ENCODE results near the gene NXPH2.

NXPH2 gene

GRCh38 chr2:138716183-138716582 is 64.0 kb downstream of the NXPH2 start:
- H3K4me1 ChIP-seq (ENCODE audit: control insufficient read depth, insufficient read depth, low read length, poor library complexity, severe bottlenecking), result no peaks in the 10 kb centered on the region
- no peak overlapping the region for H3K4me3 ChIP-seq (ENCODE audit: insufficient read depth, low read depth, low read length, poor library complexity, severe bottlenecking)
- H3K9me3 ChIP-seq (ENCODE audit: control insufficient read depth, low read length), result no peaks in the 10 kb centered on the region
- H3K27ac ChIP-seq (ENCODE audit: insufficient read depth, low read length, poor library complexity, severe bottlenecking), result no peak overlapping the region
- no peak for DNase-seq
- H3K27me3 ChIP-seq (replicated peaks; ENCODE audit: control insufficient read depth, insufficient read depth, low read length, poor library complexity, severe bottlenecking), result no peaks in the 10 kb centered on the region
- H3K36me3 ChIP-seq (ENCODE audit: control insufficient read depth, insufficient read depth, low read length), result no peaks in the 10 kb centered on the region

GRCh38 chr2:138713504-138713903 is 66.7 kb downstream of the NXPH2 start:
- no peaks in the 10 kb centered on the region for H3K36me3 ChIP-seq (ENCODE audit: control insufficient read depth, insufficient read depth, low read length)
- no peaks in the 10 kb centered on the region for H3K4me1 ChIP-seq (ENCODE audit: control insufficient read depth, insufficient read depth, low read length, poor library complexity, severe bottlenecking)
- H3K4me3 ChIP-seq (ENCODE audit: insufficient read depth, low read depth, low read length, poor library complexity, severe bottlenecking), result no peak overlapping the region
- no peak for DNase-seq
- no peak overlapping the region for H3K27ac ChIP-seq (ENCODE audit: insufficient read depth, low read length, poor library complexity, severe bottlenecking)
- no peaks in the 10 kb centered on the region for H3K27me3 ChIP-seq (replicated peaks; ENCODE audit: control insufficient read depth, insufficient read depth, low read length, poor library complexity, severe bottlenecking)
- H3K9me3 ChIP-seq (ENCODE audit: control insufficient read depth, low read length), result no peaks in the 10 kb centered on the region

- Histone ChIP-seq H3K27ac (ENCODE audit: insufficient read depth, low read length, poor library complexity, severe bottlenecking) (no peak overlapping the region), H3K4me3 (ENCODE audit: insufficient read depth, low read depth, low read length, poor library complexity, severe bottlenecking) (no peak overlapping the region), H3K4me1 (ENCODE audit: control insufficient read depth, insufficient read depth, low read length, poor library complexity, severe bottlenecking) (no peaks in the 10 kb centered on the region), H3K36me3 (ENCODE audit: control insufficient read depth, insufficient read depth, low read length) (no peaks in the 10 kb centered on the region), H3K27me3 (replicated peaks; ENCODE audit: control insufficient read depth, insufficient read depth, low read length, poor library complexity, severe bottlenecking) (no peaks in the 10 kb centered on the region), H3K9me3 (ENCODE audit: control insufficient read depth, low read length) (no peaks in the 10 kb centered on the region)
- no peak for DNase-seq
These were observed 67.1 kb downstream of the NXPH2 start for GRCh38 chr2:138713069-138713496.

GRCh38 chr2:138712212-138712979 is 67.8 kb downstream of the NXPH2 start:
- Histone ChIP-seq H3K4me1 (ENCODE audit: control insufficient read depth, insufficient read depth, low read length, poor library complexity, severe bottlenecking) (no peaks in the 10 kb centered on the region), H3K4me3 (ENCODE audit: insufficient read depth, low read depth, low read length, poor library complexity, severe bottlenecking) (no peak overlapping the region), H3K36me3 (ENCODE audit: control insufficient read depth, insufficient read depth, low read length) (no peaks in the 10 kb centered on the region), H3K27me3 (replicated peaks; ENCODE audit: control insufficient read depth, insufficient read depth, low read length, poor library complexity, severe bottlenecking) (no peaks in the 10 kb centered on the region), H3K27ac (ENCODE audit: insufficient read depth, low read length, poor library complexity, severe bottlenecking) (no peak overlapping the region), H3K9me3 (ENCODE audit: control insufficient read depth, low read length) (no peaks in the 10 kb centered on the region)
- no peak for DNase-seq

GRCh38 chr2:138711812-138712211 is 68.4 kb downstream of the NXPH2 start:
- no peaks in the 10 kb centered on the region for H3K9me3 ChIP-seq (ENCODE audit: control insufficient read depth, low read length)

GRCh38 chr2:138708682-138709241 is 71.4 kb downstream of the NXPH2 start:
- Histone ChIP-seq H3K27ac (ENCODE audit: insufficient read depth, low read length, poor library complexity, severe bottlenecking) (no peak overlapping the region), H3K9me3 (ENCODE audit: control insufficient read depth, low read length) (no peaks in the 10 kb centered on the region), H3K36me3 (ENCODE audit: control insufficient read depth, insufficient read depth, low read length) (no peaks in the 10 kb centered on the region), H3K27me3 (replicated peaks; ENCODE audit: control insufficient read depth, insufficient read depth, low read length, poor library complexity, severe bottlenecking) (no peaks in the 10 kb centered on the region), H3K4me1 (ENCODE audit: control insufficient read depth, insufficient read depth, low read length, poor library complexity, severe bottlenecking) (no peaks in the 10 kb centered on the region), H3K4me3 (ENCODE audit: insufficient read depth, low read depth, low read length, poor library complexity, severe bottlenecking) (no peak overlapping the region)
- DNase-seq, result no peak

More at GRCh38 chr2:138711812-138712211, 68.4 kb downstream of the NXPH2 start:
- Histone ChIP-seq H3K27me3 (replicated peaks; ENCODE audit: control insufficient read depth, insufficient read depth, low read length, poor library complexity, severe bottlenecking) (no peaks in the 10 kb centered on the region), H3K36me3 (ENCODE audit: control insufficient read depth, insufficient read depth, low read length) (no peaks in the 10 kb centered on the region), H3K4me3 (ENCODE audit: insufficient read depth, low read depth, low read length, poor library complexity, severe bottlenecking) (no peak overlapping the region), H3K27ac (ENCODE audit: insufficient read depth, low read length, poor library complexity, severe bottlenecking) (no peak overlapping the region), H3K4me1 (ENCODE audit: control insufficient read depth, insufficient read depth, low read length, poor library complexity, severe bottlenecking) (no peaks in the 10 kb centered on the region)
- no peak for DNase-seq

GRCh38 chr2:138707392-138708074 is 72.7 kb downstream of the NXPH2 start:
- Histone ChIP-seq H3K27ac (ENCODE audit: insufficient read depth, low read length, poor library complexity, severe bottlenecking) (no peak overlapping the region), H3K27me3 (replicated peaks; ENCODE audit: control insufficient read depth, insufficient read depth, low read length, poor library complexity, severe bottlenecking) (no peaks in the 10 kb centered on the region), H3K4me1 (ENCODE audit: control insufficient read depth, insufficient read depth, low read length, poor library complexity, severe bottlenecking) (no peaks in the 10 kb centered on the region), H3K4me3 (ENCODE audit: insufficient read depth, low read depth, low read length, poor library complexity, severe bottlenecking) (no peak overlapping the region), H3K36me3 (ENCODE audit: control insufficient read depth, insufficient read depth, low read length) (no peaks in the 10 kb centered on the region), H3K9me3 (ENCODE audit: control insufficient read depth, low read length) (no peaks in the 10 kb centered on the region)
- no peak for DNase-seq

- no peak overlapping the region for H3K27ac ChIP-seq (ENCODE audit: insufficient read depth, low read length, poor library complexity, severe bottlenecking)
- no peak for DNase-seq
- H3K36me3 ChIP-seq (ENCODE audit: control insufficient read depth, insufficient read depth, low read length), result no peaks in the 10 kb centered on the region
- no peaks in the 10 kb centered on the region for H3K9me3 ChIP-seq (ENCODE audit: control insufficient read depth, low read length)
- H3K27me3 ChIP-seq (replicated peaks; ENCODE audit: control insufficient read depth, insufficient read depth, low read length, poor library complexity, severe bottlenecking), result no peaks in the 10 kb centered on the region
- no peak overlapping the region for H3K4me3 ChIP-seq (ENCODE audit: insufficient read depth, low read depth, low read length, poor library complexity, severe bottlenecking)
- H3K4me1 ChIP-seq (ENCODE audit: control insufficient read depth, insufficient read depth, low read length, poor library complexity, severe bottlenecking), result no peaks in the 10 kb centered on the region
These were observed 76.9 kb downstream of the NXPH2 start for GRCh38 chr2:138703242-138703641.

GRCh38 chr2:138700716-138701115 is 79.5 kb downstream of the NXPH2 start:
- no peaks in the 10 kb centered on the region for H3K36me3 ChIP-seq (ENCODE audit: control insufficient read depth, insufficient read depth, low read length)
- no peak overlapping the region for H3K4me3 ChIP-seq (ENCODE audit: insufficient read depth, low read depth, low read length, poor library complexity, severe bottlenecking)
- DNase-seq, result no peak
- H3K27ac ChIP-seq (ENCODE audit: insufficient read depth, low read length, poor library complexity, severe bottlenecking), result no peak overlapping the region
- H3K9me3 ChIP-seq (ENCODE audit: control insufficient read depth, low read length), result no peaks in the 10 kb centered on the region
- no peaks in the 10 kb centered on the region for H3K27me3 ChIP-seq (replicated peaks; ENCODE audit: control insufficient read depth, insufficient read depth, low read length, poor library complexity, severe bottlenecking)
- H3K4me1 ChIP-seq (ENCODE audit: control insufficient read depth, insufficient read depth, low read length, poor library complexity, severe bottlenecking), result no peaks in the 10 kb centered on the region

GRCh38 chr2:138699421-138699820 is 80.8 kb downstream of the NXPH2 start:
- Histone ChIP-seq H3K27me3 (replicated peaks; ENCODE audit: control insufficient read depth, insufficient read depth, low read length, poor library complexity, severe bottlenecking) (no peaks in the 10 kb centered on the region), H3K36me3 (ENCODE audit: control insufficient read depth, insufficient read depth, low read length) (no peaks in the 10 kb centered on the region), H3K9me3 (ENCODE audit: control insufficient read depth, low read length) (no peaks in the 10 kb centered on the region), H3K27ac (ENCODE audit: insufficient read depth, low read length, poor library complexity, severe bottlenecking) (no peak overlapping the region), H3K4me3 (ENCODE audit: insufficient read depth, low read depth, low read length, poor library complexity, severe bottlenecking) (no peak overlapping the region), H3K4me1 (ENCODE audit: control insufficient read depth, insufficient read depth, low read length, poor library complexity, severe bottlenecking) (no peaks in the 10 kb centered on the region)
- no peak for DNase-seq

Data from effector memory CD4-positive, alpha-beta T cell (primary cell).